Stimulated activated effector memory CD8-positive, alpha-beta T cell treated with anti-CD3 and anti-CD28 coated beads, Interleukin-12 subunit alpha, Interleukin-12 subunit beta, amount 100 ng/mL, for 72 hours (primary cell): ENCODE measurements around the gene FNDC3A.

Source experiments
- ATAC-seq: fragments of 150-1000 bp; cut with Tn5 transposase; 2 replicates; pipeline ENCODE4 v1.10.0; 2021
- DNase-seq, 2 donors: peaks; one replicate each; pipeline ENCODE4 v3.0.0; 2021 to 2022; ENCODE audit warnings: low spot score in 2 of 2
- H3K27ac Mint-ChIP-seq: one replicate; pipeline ENCODE4 v1.8.0; 2022; ENCODE audit warnings: mild to moderate bottlenecking, mixed read lengths
- H3K36me3 Mint-ChIP-seq: one replicate; pipeline ENCODE4 v1.8.0; 2022; ENCODE audit warnings: mild to moderate bottlenecking, mixed read lengths
- H3K4me1 Mint-ChIP-seq: one replicate; pipeline ENCODE4 v1.8.0; 2022; ENCODE audit warnings: mixed read lengths
- H3K4me3 Mint-ChIP-seq: one replicate; pipeline ENCODE4 v1.8.0; 2022; ENCODE audit warnings: mild to moderate bottlenecking, mixed read lengths
- H3K9me3 Mint-ChIP-seq: one replicate; pipeline ENCODE4 v1.8.0; 2022; ENCODE audit warnings: mixed read lengths

The FNDC3A gene, protein sequence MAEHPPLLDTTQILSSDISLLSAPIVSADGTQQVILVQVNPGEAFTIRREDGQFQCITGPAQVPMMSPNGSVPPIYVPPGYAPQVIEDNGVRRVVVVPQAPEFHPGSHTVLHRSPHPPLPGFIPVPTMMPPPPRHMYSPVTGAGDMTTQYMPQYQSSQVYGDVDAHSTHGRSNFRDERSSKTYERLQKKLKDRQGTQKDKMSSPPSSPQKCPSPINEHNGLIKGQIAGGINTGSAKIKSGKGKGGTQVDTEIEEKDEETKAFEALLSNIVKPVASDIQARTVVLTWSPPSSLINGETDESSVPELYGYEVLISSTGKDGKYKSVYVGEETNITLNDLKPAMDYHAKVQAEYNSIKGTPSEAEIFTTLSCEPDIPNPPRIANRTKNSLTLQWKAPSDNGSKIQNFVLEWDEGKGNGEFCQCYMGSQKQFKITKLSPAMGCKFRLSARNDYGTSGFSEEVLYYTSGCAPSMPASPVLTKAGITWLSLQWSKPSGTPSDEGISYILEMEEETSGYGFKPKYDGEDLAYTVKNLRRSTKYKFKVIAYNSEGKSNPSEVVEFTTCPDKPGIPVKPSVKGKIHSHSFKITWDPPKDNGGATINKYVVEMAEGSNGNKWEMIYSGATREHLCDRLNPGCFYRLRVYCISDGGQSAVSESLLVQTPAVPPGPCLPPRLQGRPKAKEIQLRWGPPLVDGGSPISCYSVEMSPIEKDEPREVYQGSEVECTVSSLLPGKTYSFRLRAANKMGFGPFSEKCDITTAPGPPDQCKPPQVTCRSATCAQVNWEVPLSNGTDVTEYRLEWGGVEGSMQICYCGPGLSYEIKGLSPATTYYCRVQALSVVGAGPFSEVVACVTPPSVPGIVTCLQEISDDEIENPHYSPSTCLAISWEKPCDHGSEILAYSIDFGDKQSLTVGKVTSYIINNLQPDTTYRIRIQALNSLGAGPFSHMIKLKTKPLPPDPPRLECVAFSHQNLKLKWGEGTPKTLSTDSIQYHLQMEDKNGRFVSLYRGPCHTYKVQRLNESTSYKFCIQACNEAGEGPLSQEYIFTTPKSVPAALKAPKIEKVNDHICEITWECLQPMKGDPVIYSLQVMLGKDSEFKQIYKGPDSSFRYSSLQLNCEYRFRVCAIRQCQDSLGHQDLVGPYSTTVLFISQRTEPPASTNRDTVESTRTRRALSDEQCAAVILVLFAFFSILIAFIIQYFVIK

DNA sequence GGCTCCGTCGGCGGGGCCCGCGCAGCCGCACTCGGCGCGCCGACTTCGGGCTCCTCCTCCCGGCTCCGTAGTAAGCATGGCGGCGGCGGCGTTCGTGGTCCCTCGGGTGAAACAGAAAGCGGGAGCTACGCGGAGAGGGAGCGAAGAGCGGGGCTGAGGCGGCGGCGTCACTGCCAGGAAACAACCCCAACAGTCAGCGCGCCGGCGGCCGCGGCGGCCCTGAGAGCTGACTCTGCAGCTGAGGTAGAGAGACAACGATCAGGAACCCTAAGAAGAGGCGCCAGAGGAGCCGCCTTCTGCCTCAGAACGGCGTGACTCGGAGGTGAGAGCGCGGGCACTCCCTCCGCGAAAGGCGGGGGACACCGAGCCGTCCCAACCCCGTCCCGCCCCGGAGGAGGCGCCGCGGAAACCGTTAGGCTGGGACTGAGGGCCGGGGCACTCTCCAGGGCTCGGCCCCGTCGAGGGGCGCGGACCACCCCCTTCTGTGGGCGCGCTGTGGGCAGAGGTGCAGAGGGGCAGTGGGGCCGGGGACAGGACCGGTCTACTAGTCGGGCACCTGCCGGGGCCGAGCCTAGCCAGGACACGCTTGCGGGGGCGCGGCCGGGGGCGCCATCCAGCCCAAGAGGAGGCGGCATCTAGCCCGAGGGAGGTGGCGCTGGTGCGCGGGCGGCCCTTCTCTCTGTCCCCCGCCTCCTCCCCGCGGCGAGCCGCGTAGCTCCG, at the start of gene FNDC3A:
FNDC3A (plus strand) TSS at position 57 of the 720 bp plus-strand sequence. CDS start 30,279 bp downstream, outside the sequence.
- ATAC-seq (peak; percentile 83), DNase-seq (peak; percentile 78 to 93)
- peaks cover 25% of the 10 kb centered on the region for H3K9me3 Mint-ChIP-seq
- H3K27ac Mint-ChIP-seq = peak within 1 kb of the TSS; percentile 95
- peaks cover 31% of the 10 kb centered on the region for H3K4me1 Mint-ChIP-seq
- H3K4me3 Mint-ChIP-seq = peak within 1 kb of the TSS; percentile 82
- H3K36me3 Mint-ChIP-seq = peaks cover 23% of the 10 kb centered on the region

DNA sequence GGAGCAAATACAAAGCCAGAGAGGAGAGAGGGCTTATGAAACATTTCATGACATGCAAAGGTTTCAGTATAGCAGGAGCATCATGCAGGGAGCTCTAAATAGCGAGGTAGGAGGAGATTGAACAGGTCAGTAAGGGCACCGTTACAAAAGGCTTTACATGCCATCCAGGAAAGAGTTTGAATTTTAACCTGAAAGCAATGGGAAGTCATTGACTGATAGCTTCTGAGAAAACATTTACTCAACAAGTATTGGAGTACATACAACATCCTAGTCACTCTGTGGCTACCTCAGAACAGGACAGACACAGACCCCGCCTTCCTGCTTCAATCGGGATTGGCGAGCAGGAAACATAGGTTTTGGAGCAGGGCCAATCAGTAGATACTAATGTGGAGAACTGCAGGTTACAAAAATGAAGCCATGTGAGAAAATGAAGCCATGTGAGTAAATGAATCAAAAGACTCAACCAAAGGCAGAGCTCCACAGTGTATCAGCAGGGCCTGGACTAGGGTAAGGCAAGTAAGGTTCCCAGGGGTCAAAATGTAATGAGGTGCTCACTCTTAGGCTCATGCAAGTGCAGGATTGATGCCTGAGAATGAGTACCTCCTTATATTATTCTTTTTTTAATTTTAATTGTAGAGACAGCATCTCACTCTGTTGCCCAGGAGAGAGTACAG, 46.8 kb upstream of the FNDC3A start:
- no peak for DNase-seq
- ATAC-seq = no peak
- peaks cover 10% of the 10 kb centered on the region for H3K4me1 Mint-ChIP-seq
- no peaks in the 10 kb centered on the region for H3K36me3 Mint-ChIP-seq
- H3K4me3 Mint-ChIP-seq = no peak overlapping the region
- peaks cover 8% of the 10 kb centered on the region for H3K9me3 Mint-ChIP-seq
- H3K27ac Mint-ChIP-seq = no peak overlapping the region

DNA sequence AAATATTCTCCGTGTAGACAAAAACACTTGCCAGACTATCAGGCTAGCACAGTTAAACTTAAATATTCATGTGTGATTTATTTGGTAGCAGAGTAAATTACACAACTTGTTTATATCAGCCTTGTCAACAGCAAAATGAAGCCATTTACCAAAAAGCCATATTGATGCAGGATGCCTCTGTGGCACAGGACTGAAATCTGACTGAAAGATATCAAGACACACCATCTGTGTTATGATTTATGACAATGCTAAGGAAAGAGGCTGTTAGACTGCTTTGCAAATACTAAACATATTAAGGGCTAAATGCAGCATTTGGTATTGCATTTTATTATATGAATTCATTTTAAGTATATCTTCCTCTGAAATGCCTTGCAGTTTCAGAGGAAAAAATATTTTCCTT, 44.8 kb upstream of the FNDC3A start:
- Mint-ChIP-seq H3K9me3 (peaks cover 12% of the 10 kb centered on the region), H3K27ac (no peak overlapping the region), H3K4me3 (no peak overlapping the region), H3K4me1 (peaks cover 10% of the 10 kb centered on the region), H3K36me3 (no peaks in the 10 kb centered on the region)
- no peak for ATAC-seq
- no peak for DNase-seq

GRCh38 chr13:48938308-48938943, 37.3 kb upstream of the FNDC3A start:
- ATAC-seq = peak; percentile 46
- Mint-ChIP-seq H3K4me1 (peaks cover 10% of the 10 kb centered on the region), H3K27ac (peak overlapping the region; percentile 75), H3K4me3 (no peak overlapping the region), H3K36me3 (no peaks in the 10 kb centered on the region), H3K9me3 (peaks cover 9% of the 10 kb centered on the region)
- DNase-seq = no peak

DNA sequence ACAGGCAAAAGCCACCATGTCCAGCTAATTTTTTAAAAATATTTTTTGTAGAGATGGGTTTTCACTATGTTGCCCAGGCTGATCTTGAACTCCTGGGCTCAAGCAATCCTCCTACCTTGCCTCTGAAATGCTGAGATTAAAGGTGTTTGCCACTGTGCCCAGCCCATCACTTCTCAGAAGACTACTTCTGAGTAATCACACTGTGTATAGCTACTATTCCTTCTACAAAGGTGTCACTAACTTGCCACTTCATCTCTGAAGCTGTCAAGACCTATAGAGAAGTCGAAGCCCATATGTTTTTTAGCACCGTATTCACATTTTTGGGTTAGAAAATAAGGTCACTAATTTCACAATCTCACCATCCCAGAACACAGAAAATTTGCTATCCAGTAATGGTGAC, 36.0 kb upstream of the FNDC3A start:
- Mint-ChIP-seq H3K4me1 (peaks cover 10% of the 10 kb centered on the region), H3K36me3 (no peaks in the 10 kb centered on the region), H3K4me3 (no peak overlapping the region), H3K9me3 (no peaks in the 10 kb centered on the region), H3K27ac (no peak overlapping the region)
- ATAC-seq (peak; percentile 89), DNase-seq (no peak)

GRCh38 chr13:48942131-48942530, 33.6 kb upstream of the FNDC3A start:
- DNase-seq = no peak
- H3K9me3 Mint-ChIP-seq = no peaks in the 10 kb centered on the region
- no peak overlapping the region for H3K27ac Mint-ChIP-seq

GRCh38 chr13:48944221-48944620, 31.5 kb upstream of the FNDC3A start:
- Mint-ChIP-seq H3K4me3 (no peak overlapping the region), H3K36me3 (no peaks in the 10 kb centered on the region), H3K27ac (no peak overlapping the region), H3K4me1 (no peaks in the 10 kb centered on the region), H3K9me3 (no peaks in the 10 kb centered on the region)
- ATAC-seq (no peak), DNase-seq (no peak)

More at GRCh38 chr13:48942131-48942530, 33.6 kb upstream of the FNDC3A start:
- H3K36me3 Mint-ChIP-seq = no peaks in the 10 kb centered on the region
- H3K4me3 Mint-ChIP-seq = no peak overlapping the region
- H3K4me1 Mint-ChIP-seq = peaks cover 10% of the 10 kb centered on the region
- ATAC-seq = no peak

GRCh38 chr13:48945626-48946025, 30.1 kb upstream of the FNDC3A start:
- no peak overlapping the region for H3K27ac Mint-ChIP-seq

DNA sequence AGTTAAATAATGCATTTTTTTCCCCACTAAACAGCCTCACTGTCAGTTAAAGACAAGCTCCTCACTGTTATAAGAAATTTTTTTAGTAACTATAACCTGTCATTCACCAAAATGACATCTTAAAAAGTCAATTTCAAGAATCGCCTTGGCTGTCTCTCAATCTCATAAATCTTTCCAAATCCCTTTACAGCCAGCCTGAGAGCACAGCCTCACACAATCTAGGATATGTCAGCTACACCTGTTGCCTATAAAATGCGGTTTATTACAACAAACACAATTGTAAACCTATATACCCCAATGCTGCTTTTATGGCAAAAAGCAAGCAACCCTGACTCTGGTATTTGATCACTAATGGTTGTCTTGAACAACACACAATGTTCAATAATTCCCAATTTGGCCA, 29.5 kb upstream of the FNDC3A start:
- no peak for ATAC-seq
- Mint-ChIP-seq H3K27ac (no peak overlapping the region), H3K4me3 (no peak overlapping the region), H3K36me3 (no peaks in the 10 kb centered on the region), H3K9me3 (no peaks in the 10 kb centered on the region), H3K4me1 (no peaks in the 10 kb centered on the region)
- DNase-seq = no peak

More at GRCh38 chr13:48945626-48946025, 30.1 kb upstream of the FNDC3A start:
- ATAC-seq (no peak), DNase-seq (no peak)
- no peaks in the 10 kb centered on the region for H3K9me3 Mint-ChIP-seq
- H3K4me1 Mint-ChIP-seq = no peaks in the 10 kb centered on the region
- H3K36me3 Mint-ChIP-seq = no peaks in the 10 kb centered on the region
- H3K4me3 Mint-ChIP-seq = no peak overlapping the region

- Mint-ChIP-seq H3K27ac (no peak overlapping the region), H3K4me1 (no peaks in the 10 kb centered on the region), H3K9me3 (no peaks in the 10 kb centered on the region), H3K4me3 (no peak overlapping the region), H3K36me3 (no peaks in the 10 kb centered on the region)
- DNase-seq = no peak
- ATAC-seq = no peak
Observed at GRCh38 chr13:48949566-48950500, 25.9 kb upstream of the FNDC3A start.

- DNase-seq (no peak), ATAC-seq (no peak)
- Mint-ChIP-seq H3K36me3 (no peaks in the 10 kb centered on the region), H3K27ac (no peak overlapping the region), H3K4me3 (no peak overlapping the region), H3K4me1 (no peaks in the 10 kb centered on the region), H3K9me3 (no peaks in the 10 kb centered on the region)
Observed at GRCh38 chr13:48950501-48950875, 25.2 kb upstream of the FNDC3A start.

DNA sequence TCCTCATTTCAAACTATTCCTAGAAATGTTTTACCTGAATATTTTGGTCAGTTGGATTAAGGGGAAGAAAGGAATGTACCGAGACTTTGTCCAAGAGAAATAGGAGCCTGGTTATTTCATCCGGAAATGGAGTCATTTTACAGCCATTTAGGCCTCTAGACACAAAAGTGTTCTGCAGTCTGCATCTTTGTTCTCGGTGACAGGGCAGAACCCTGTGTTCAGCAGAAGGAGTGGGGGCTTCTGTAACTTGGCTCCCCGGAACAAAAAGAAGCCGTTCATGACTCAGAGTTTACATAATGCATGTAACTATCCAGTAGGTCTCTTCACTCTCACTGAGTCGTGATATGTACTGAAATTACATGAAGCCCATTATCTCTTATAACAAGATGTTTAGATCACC, 21.6 kb upstream of the FNDC3A start:
- no peak for DNase-seq
- no peak for ATAC-seq
- H3K4me1 Mint-ChIP-seq = no peaks in the 10 kb centered on the region
- no peak overlapping the region for H3K27ac Mint-ChIP-seq
- no peaks in the 10 kb centered on the region for H3K9me3 Mint-ChIP-seq
- no peak overlapping the region for H3K4me3 Mint-ChIP-seq
- no peaks in the 10 kb centered on the region for H3K36me3 Mint-ChIP-seq

- DNase-seq (no peak), ATAC-seq (no peak)
- Mint-ChIP-seq H3K4me1 (no peaks in the 10 kb centered on the region), H3K27ac (no peak overlapping the region), H3K9me3 (no peaks in the 10 kb centered on the region), H3K4me3 (no peak overlapping the region), H3K36me3 (no peaks in the 10 kb centered on the region)
Observed at GRCh38 chr13:48955536-48955935, 20.2 kb upstream of the FNDC3A start.
